ENCODE data around the gene ACP7.

The ACP7 gene

GRCh38 chr19:39082745-39083598 lies 1.2 kb upstream of the ACP7 start:
- Histone ChIP-seq H3K4ac (ENCODE audit: low read depth, low read length) (no peak overlapping the region), H3K4me2 (ENCODE audit: low read length) (no peak overlapping the region), H4K8ac (ENCODE audit: low read depth, low read length) (no peak overlapping the region), H3K23ac (ENCODE audit: low read length) (no peak overlapping the region), H2BK120ac (ENCODE audit: insufficient read depth, low read length, poor library complexity) (no peak overlapping the region), H3K4me1 (ENCODE audit: control insufficient read depth in 1 of 2, insufficient read depth in 2 of 2, low read length in 2 of 2) (no peaks in the 10 kb centered on the region), H3K9ac (ENCODE audit: low read length) (no peak overlapping the region), H3K36me3 (ENCODE audit: control insufficient read depth in 1 of 2, insufficient read depth in 2 of 2, low read length in 2 of 2) (no peaks in the 10 kb centered on the region), H2AK5ac (ENCODE audit: low read length) (no peak overlapping the region), H2BK12ac (ENCODE audit: low read length) (no peak overlapping the region), H3K27me3 (ENCODE audit: insufficient read depth, low read length) (peaks cover 27% of the 10 kb centered on the region), H3K79me1 (ENCODE audit: low read length) (no peaks in the 10 kb centered on the region), H3K18ac (ENCODE audit: low read length) (no peak overlapping the region), H2AFZ (ENCODE audit: insufficient read depth, low read length, poor library complexity) (no peak overlapping the region), H2BK5ac (ENCODE audit: low read depth, low read length, poor library complexity) (no peak overlapping the region), H3K79me2 (ENCODE audit: control insufficient read depth, insufficient read depth, low read length, poor library complexity) (no peaks in the 10 kb centered on the region), H3K9me3 (ENCODE audit: insufficient read depth, low read depth, low read length) (peaks cover 5% of the 10 kb centered on the region), H3K27ac (ENCODE audit: low read depth, low read length) (no peak overlapping the region), H4K12ac (ENCODE audit: low read depth, low read length) (no peak overlapping the region), H3K14ac (ENCODE audit: low read length) (no peak overlapping the region), H3K4me3 (ENCODE audit: low read depth, low read length) (no peak overlapping the region), H4K91ac (ENCODE audit: low read depth, low read length) (no peak overlapping the region)
- DNase-seq, result no peak
- no CpG with 5 or more reads among the region's 15 CpGs for whole genome bisulfite sequencing (ENCODE audit: extremely low coverage, insufficient coverage, insufficient read length)

GRCh38 chr19:39083599-39083982 lies 577 bp upstream of the ACP7 start:
- Histone ChIP-seq H3K79me2 (ENCODE audit: control insufficient read depth, insufficient read depth, low read length, poor library complexity) (no peaks in the 10 kb centered on the region), H3K79me1 (ENCODE audit: low read length) (no peaks in the 10 kb centered on the region), H2BK5ac (ENCODE audit: low read depth, low read length, poor library complexity) (no peak overlapping the region), H3K9ac (ENCODE audit: low read length) (no peak overlapping the region), H2BK12ac (ENCODE audit: low read length) (no peak overlapping the region), H3K27me3 (ENCODE audit: insufficient read depth, low read length) (peaks cover 27% of the 10 kb centered on the region), H3K36me3 (ENCODE audit: control insufficient read depth in 1 of 2, insufficient read depth in 2 of 2, low read length in 2 of 2) (no peaks in the 10 kb centered on the region), H3K18ac (ENCODE audit: low read length) (no peak overlapping the region), H3K14ac (ENCODE audit: low read length) (no peak overlapping the region), H2AK5ac (ENCODE audit: low read length) (no peak overlapping the region), H3K4me1 (ENCODE audit: control insufficient read depth in 1 of 2, insufficient read depth in 2 of 2, low read length in 2 of 2) (no peaks in the 10 kb centered on the region), H2BK120ac (ENCODE audit: insufficient read depth, low read length, poor library complexity) (no peak overlapping the region), H2AFZ (ENCODE audit: insufficient read depth, low read length, poor library complexity) (no peak overlapping the region), H3K27ac (ENCODE audit: low read depth, low read length) (no peak overlapping the region), H3K4me2 (ENCODE audit: low read length) (peak overlapping the region; percentile 31), H4K91ac (ENCODE audit: low read depth, low read length) (no peak overlapping the region), H4K12ac (ENCODE audit: low read depth, low read length) (no peak overlapping the region), H3K4me3 (ENCODE audit: low read depth, low read length) (no peak overlapping the region), H3K23ac (ENCODE audit: low read length) (no peak overlapping the region), H4K8ac (ENCODE audit: low read depth, low read length) (no peak overlapping the region), H3K4ac (ENCODE audit: low read depth, low read length) (no peak overlapping the region), H3K9me3 (ENCODE audit: insufficient read depth, low read depth, low read length) (peaks cover 5% of the 10 kb centered on the region)
- no CpG with 5 or more reads among the region's 14 CpGs for WGBS (ENCODE audit: extremely low coverage, insufficient coverage, insufficient read length)
- no peak for DNase-seq

DNA sequence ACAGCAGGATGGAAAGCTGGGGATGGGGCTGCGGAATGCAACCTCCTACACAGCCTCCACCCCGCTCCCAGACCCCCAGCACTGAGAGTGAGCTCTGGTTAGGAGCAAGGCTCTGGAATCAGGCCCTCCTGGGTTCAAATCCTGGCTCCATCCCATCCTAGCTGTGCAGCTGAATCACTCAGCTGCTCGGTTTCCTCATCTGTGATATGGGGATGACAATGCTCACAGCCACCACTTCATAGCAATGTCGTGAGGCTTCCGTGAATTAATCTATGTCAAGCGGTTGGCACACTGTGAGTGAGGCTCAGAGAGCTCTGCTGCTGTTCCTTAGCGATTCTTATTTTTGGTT lies 538 bp downstream of the ACP7 start:
- WGBS (ENCODE audit: extremely low coverage, insufficient coverage, insufficient read length), result no CpG with 5 or more reads among the region's 7 CpGs

GRCh38 chr19:39085392-39085791 lies 1.2 kb downstream of the ACP7 start:
- Histone ChIP-seq H4K91ac (ENCODE audit: low read depth, low read length) (no peak overlapping the region), H3K9ac (ENCODE audit: low read length) (no peak overlapping the region), H3K18ac (ENCODE audit: low read length) (no peak overlapping the region), H4K8ac (ENCODE audit: low read depth, low read length) (no peak overlapping the region), H3K23ac (ENCODE audit: low read length) (no peak overlapping the region), H4K12ac (ENCODE audit: low read depth, low read length) (no peak overlapping the region), H3K14ac (ENCODE audit: low read length) (no peak overlapping the region), H3K9me3 (ENCODE audit: insufficient read depth, low read depth, low read length) (peaks cover 5% of the 10 kb centered on the region), H3K4me1 (ENCODE audit: control insufficient read depth in 1 of 2, insufficient read depth in 2 of 2, low read length in 2 of 2) (no peaks in the 10 kb centered on the region), H3K4ac (ENCODE audit: low read depth, low read length) (no peak overlapping the region), H3K27me3 (ENCODE audit: insufficient read depth, low read length) (peaks cover 27% of the 10 kb centered on the region), H3K79me2 (ENCODE audit: control insufficient read depth, insufficient read depth, low read length, poor library complexity) (no peaks in the 10 kb centered on the region), H3K4me2 (ENCODE audit: low read length) (no peak overlapping the region), H2BK120ac (ENCODE audit: insufficient read depth, low read length, poor library complexity) (no peak overlapping the region), H3K36me3 (ENCODE audit: control insufficient read depth in 1 of 2, insufficient read depth in 2 of 2, low read length in 2 of 2) (no peaks in the 10 kb centered on the region), H2BK5ac (ENCODE audit: low read depth, low read length, poor library complexity) (no peak overlapping the region), H3K27ac (ENCODE audit: low read depth, low read length) (no peak overlapping the region), H2AFZ (ENCODE audit: insufficient read depth, low read length, poor library complexity) (no peak overlapping the region), H2AK5ac (ENCODE audit: low read length) (no peak overlapping the region), H3K79me1 (ENCODE audit: low read length) (no peaks in the 10 kb centered on the region), H3K4me3 (ENCODE audit: low read depth, low read length) (no peak overlapping the region), H2BK12ac (ENCODE audit: low read length) (no peak overlapping the region)
- WGBS (ENCODE audit: extremely low coverage, insufficient coverage, insufficient read length), result no CpG with 5 or more reads among the region's 8 CpGs
- DNase-seq, result no peak

More for the DNA sequence above, 538 bp downstream of the ACP7 start:
- no peak overlapping the region for H2BK120ac ChIP-seq (ENCODE audit: insufficient read depth, low read length, poor library complexity)
- no peak overlapping the region for H2AK5ac ChIP-seq (ENCODE audit: low read length)
- no peak overlapping the region for H3K4me3 ChIP-seq (ENCODE audit: low read depth, low read length)
- H4K12ac ChIP-seq (ENCODE audit: low read depth, low read length), result no peak overlapping the region
- no peak overlapping the region for H3K14ac ChIP-seq (ENCODE audit: low read length)
- no peak overlapping the region for H3K4me2 ChIP-seq (ENCODE audit: low read length)
- H3K27me3 ChIP-seq (ENCODE audit: insufficient read depth, low read length), result peaks cover 27% of the 10 kb centered on the region
- no peak overlapping the region for H2AFZ ChIP-seq (ENCODE audit: insufficient read depth, low read length, poor library complexity)
- H2BK5ac ChIP-seq (ENCODE audit: low read depth, low read length, poor library complexity), result no peak overlapping the region
- no peak overlapping the region for H3K23ac ChIP-seq (ENCODE audit: low read length)
- no peak overlapping the region for H4K91ac ChIP-seq (ENCODE audit: low read depth, low read length)
- no peak for DNase-seq
- H3K4me1 ChIP-seq (ENCODE audit: control insufficient read depth in 1 of 2, insufficient read depth in 2 of 2, low read length in 2 of 2), result no peaks in the 10 kb centered on the region
- no peaks in the 10 kb centered on the region for H3K36me3 ChIP-seq (ENCODE audit: control insufficient read depth in 1 of 2, insufficient read depth in 2 of 2, low read length in 2 of 2)
- H3K9me3 ChIP-seq (ENCODE audit: insufficient read depth, low read depth, low read length), result peaks cover 5% of the 10 kb centered on the region
- H3K79me2 ChIP-seq (ENCODE audit: control insufficient read depth, insufficient read depth, low read length, poor library complexity), result no peaks in the 10 kb centered on the region
- H3K18ac ChIP-seq (ENCODE audit: low read length), result no peak overlapping the region
- H3K27ac ChIP-seq (ENCODE audit: low read depth, low read length), result no peak overlapping the region
- no peak overlapping the region for H2BK12ac ChIP-seq (ENCODE audit: low read length)
- H4K8ac ChIP-seq (ENCODE audit: low read depth, low read length), result no peak overlapping the region
- no peak overlapping the region for H3K9ac ChIP-seq (ENCODE audit: low read length)
- no peaks in the 10 kb centered on the region for H3K79me1 ChIP-seq (ENCODE audit: low read length)
- no peak overlapping the region for H3K4ac ChIP-seq (ENCODE audit: low read depth, low read length)
